ENCODE results near the gene ANKS1B.

ANKS1B gene

GRCh38 chr12:99027461-99027860, 957.3 kb downstream of the ANKS1B start:
- Histone ChIP-seq H3K4me3 (ENCODE audit: low read length, poor library complexity, severe bottlenecking) (no peak overlapping the region), H2AFZ (ENCODE audit: low read length) (no peak overlapping the region), H3K4me1 (ENCODE audit: insufficient read depth, low read length, poor library complexity, severe bottlenecking) (no peaks in the 10 kb centered on the region), H3K9me3 (ENCODE audit: insufficient read depth, low read depth, low read length) (no peaks in the 10 kb centered on the region), H3K4me2 (ENCODE audit: low read depth, low read length, poor library complexity, severe bottlenecking) (no peak overlapping the region), H3K9ac (ENCODE audit: low read depth, low read length, poor library complexity, severe bottlenecking) (no peak overlapping the region), H3K27me3 (ENCODE audit: insufficient read depth, low read length, poor library complexity, severe bottlenecking) (no peaks in the 10 kb centered on the region), H3K36me3 (ENCODE audit: insufficient read depth, low read length) (no peaks in the 10 kb centered on the region), H3K79me2 (ENCODE audit: insufficient read depth, low read length) (no peaks in the 10 kb centered on the region), H4K20me1 (ENCODE audit: insufficient read depth, low read length, poor library complexity, severe bottlenecking) (no peaks in the 10 kb centered on the region), H3F3A (ENCODE audit: low read depth) (no peaks in the 10 kb centered on the region), H3K9me2 (replicated peaks; ENCODE audit: low read depth, low read length) (no peaks in the 10 kb centered on the region)
- no peak for TF ChIP-seq EZH2phosphoT487 (IDR thresholded peaks at IDR 0.05; ENCODE audit: borderline replicate concordance)
- TF ChIP-seq, protein P1, sequence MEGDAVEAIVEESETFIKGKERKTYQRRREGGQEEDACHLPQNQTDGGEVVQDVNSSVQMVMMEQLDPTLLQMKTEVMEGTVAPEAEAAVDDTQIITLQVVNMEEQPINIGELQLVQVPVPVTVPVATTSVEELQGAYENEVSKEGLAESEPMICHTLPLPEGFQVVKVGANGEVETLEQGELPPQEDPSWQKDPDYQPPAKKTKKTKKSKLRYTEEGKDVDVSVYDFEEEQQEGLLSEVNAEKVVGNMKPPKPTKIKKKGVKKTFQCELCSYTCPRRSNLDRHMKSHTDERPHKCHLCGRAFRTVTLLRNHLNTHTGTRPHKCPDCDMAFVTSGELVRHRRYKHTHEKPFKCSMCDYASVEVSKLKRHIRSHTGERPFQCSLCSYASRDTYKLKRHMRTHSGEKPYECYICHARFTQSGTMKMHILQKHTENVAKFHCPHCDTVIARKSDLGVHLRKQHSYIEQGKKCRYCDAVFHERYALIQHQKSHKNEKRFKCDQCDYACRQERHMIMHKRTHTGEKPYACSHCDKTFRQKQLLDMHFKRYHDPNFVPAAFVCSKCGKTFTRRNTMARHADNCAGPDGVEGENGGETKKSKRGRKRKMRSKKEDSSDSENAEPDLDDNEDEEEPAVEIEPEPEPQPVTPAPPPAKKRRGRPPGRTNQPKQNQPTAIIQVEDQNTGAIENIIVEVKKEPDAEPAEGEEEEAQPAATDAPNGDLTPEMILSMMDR (conservative IDR thresholded peaks at IDR 0.05; ENCODE audit: low read length): no peak

DNA sequence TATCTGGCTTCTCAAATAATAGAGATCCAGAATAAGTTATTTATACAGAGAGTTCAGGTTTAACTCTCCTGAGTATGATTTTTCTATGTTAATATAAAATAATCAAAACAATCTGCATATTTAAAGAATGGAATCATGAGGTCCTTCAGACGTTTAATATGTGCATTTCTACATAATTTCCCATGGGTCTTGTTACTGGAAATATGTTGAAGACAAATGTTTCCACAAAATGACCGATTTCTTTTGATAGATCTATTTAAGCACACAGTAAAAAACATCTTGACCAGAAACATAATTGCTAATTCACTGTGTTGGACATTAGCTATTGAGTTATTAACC, 957.7 kb downstream of the ANKS1B start:
- Histone ChIP-seq H3F3A (ENCODE audit: low read depth) (no peaks in the 10 kb centered on the region), H3K9me3 (ENCODE audit: insufficient read depth, low read depth, low read length) (no peaks in the 10 kb centered on the region), H3K79me2 (ENCODE audit: insufficient read depth, low read length) (no peaks in the 10 kb centered on the region), H2AFZ (ENCODE audit: low read length) (no peak overlapping the region), H3K36me3 (ENCODE audit: insufficient read depth, low read length) (no peaks in the 10 kb centered on the region), H3K4me2 (ENCODE audit: low read depth, low read length, poor library complexity, severe bottlenecking) (no peak overlapping the region), H3K4me3 (ENCODE audit: low read length, poor library complexity, severe bottlenecking) (no peak overlapping the region), H3K27me3 (ENCODE audit: insufficient read depth, low read length, poor library complexity, severe bottlenecking) (no peaks in the 10 kb centered on the region), H3K9ac (ENCODE audit: low read depth, low read length, poor library complexity, severe bottlenecking) (no peak overlapping the region), H3K4me1 (ENCODE audit: insufficient read depth, low read length, poor library complexity, severe bottlenecking) (no peaks in the 10 kb centered on the region), H4K20me1 (ENCODE audit: insufficient read depth, low read length, poor library complexity, severe bottlenecking) (no peaks in the 10 kb centered on the region), H3K9me2 (replicated peaks; ENCODE audit: low read depth, low read length) (no peaks in the 10 kb centered on the region)
- TF ChIP-seq, protein P1 (conservative IDR thresholded peaks at IDR 0.05; ENCODE audit: low read length): no peak

DNA sequence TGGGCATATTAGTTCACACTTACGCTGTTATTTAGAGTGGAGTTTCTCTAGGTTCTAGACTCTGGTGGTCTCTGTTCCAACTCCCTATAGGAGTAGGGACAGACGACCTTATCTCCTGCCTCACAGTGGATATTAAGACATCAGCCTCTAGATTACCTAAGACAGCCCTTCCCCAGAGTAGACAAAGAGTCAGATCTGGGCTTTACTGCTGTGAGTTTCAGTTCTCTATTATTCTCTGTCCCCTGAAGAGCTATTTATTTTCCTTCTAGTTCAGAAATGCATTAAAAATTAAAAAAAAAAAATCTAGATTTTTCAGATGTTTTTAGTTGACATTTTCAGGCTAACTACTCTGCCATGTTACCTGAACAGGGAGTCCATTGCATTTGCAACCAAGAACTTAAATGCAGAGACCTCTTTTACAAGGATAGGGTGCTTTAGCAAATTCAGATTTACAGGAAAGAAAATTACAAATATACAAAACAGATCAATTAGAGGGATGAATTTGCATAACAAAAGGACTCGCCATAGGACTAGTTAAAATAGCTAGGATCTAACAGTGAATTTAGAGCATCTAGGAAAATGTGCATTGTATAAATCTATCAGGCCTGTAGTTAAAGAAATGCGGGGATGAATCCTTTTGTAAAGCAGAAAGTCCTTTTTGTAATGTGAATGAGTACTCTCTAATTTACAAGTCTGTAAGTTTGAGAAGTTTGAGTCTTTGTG, 958.2 kb downstream of the ANKS1B start:
- TF ChIP-seq EZH2phosphoT487 (IDR thresholded peaks at IDR 0.05; ENCODE audit: borderline replicate concordance): no peak
- TF ChIP-seq, protein P1 (conservative IDR thresholded peaks at IDR 0.05; ENCODE audit: low read length): no peak
- Histone ChIP-seq H3K9me2 (replicated peaks; ENCODE audit: low read depth, low read length) (no peaks in the 10 kb centered on the region), H2AFZ (ENCODE audit: low read length) (no peak overlapping the region), H3K79me2 (ENCODE audit: insufficient read depth, low read length) (no peaks in the 10 kb centered on the region), H3K9ac (ENCODE audit: low read depth, low read length, poor library complexity, severe bottlenecking) (no peak overlapping the region), H3F3A (ENCODE audit: low read depth) (no peaks in the 10 kb centered on the region), H3K4me2 (ENCODE audit: low read depth, low read length, poor library complexity, severe bottlenecking) (no peak overlapping the region), H3K36me3 (ENCODE audit: insufficient read depth, low read length) (no peaks in the 10 kb centered on the region), H4K20me1 (ENCODE audit: insufficient read depth, low read length, poor library complexity, severe bottlenecking) (no peaks in the 10 kb centered on the region), H3K4me3 (ENCODE audit: low read length, poor library complexity, severe bottlenecking) (no peak overlapping the region), H3K4me1 (ENCODE audit: insufficient read depth, low read length, poor library complexity, severe bottlenecking) (no peaks in the 10 kb centered on the region), H3K9me3 (ENCODE audit: insufficient read depth, low read depth, low read length) (no peaks in the 10 kb centered on the region), H3K27me3 (ENCODE audit: insufficient read depth, low read length, poor library complexity, severe bottlenecking) (no peaks in the 10 kb centered on the region)
